ENCODE data around the gene USP20. TPM values are rescaled to one million over a fixed set of nuclear protein-coding genes. Genes with fewer than 3 reads are reported as not detected.
A peak's percentile ranks its signal among the peaks of the same experiment; 100 is the strongest.

Gene USP20
- total RNA-seq, 4 donors from 2014 or later, result 23.9 to 61.8 (median 52.0) TPM

- Histone ChIP-seq H3K36me3 (peaks cover 7 to 10% of the 10 kb centered on the region in 2 donors), H3K27me3 (no peaks in the 10 kb centered on the region), H3K4me1 (peaks cover 19 to 45% of the 10 kb centered on the region in 2 donors), H3K4me3 (replicated peaks in 1 of 3) (peak overlapping the region in 2 of 3 donors; percentile 83 to 97), H3K27ac (peak overlapping the region in 2 of 3 donors; percentile 81 to 86), H3K9me3 (no peaks in the 10 kb centered on the region)
- no peak for DNase-seq
- intact Hi-C loops (cut with DNase I), result no loop called here
- 37 to 41% methylated on average over 14 to 16 of the region's 16 CpGs for WGBS, 2 donors
- TF ChIP-seq CTCF (IDR thresholded peaks at IDR 0.05) (no peak), POLR2A (IDR thresholded peaks at IDR 0.05) (no peak)
Measured at GRCh38 chr9:129836311-129837007, 1.2 kb downstream of the USP20 start.

- peaks cover 19 to 43% of the 10 kb centered on the region in 2 donors for H3K4me1 ChIP-seq
- peak overlapping the region in 1 of 3 donors; percentile 21 for H3K27ac ChIP-seq
- no peak overlapping the region for H3K4me3 ChIP-seq (replicated peaks in 1 of 3)
- intact Hi-C loops (cut with DNase I), result no loop called here
- H3K9me3 ChIP-seq, result no peaks in the 10 kb centered on the region
- TF ChIP-seq CTCF (IDR thresholded peaks at IDR 0.05), result no peak
- TF ChIP-seq POLR2A (IDR thresholded peaks at IDR 0.05), result no peak
- 79 to 80% methylated on average over 12 of the region's 12 CpGs for WGBS, 2 donors
- H3K36me3 ChIP-seq, result no peaks in the 10 kb centered on the region
- no peaks in the 10 kb centered on the region for H3K27me3 ChIP-seq
- no peak for DNase-seq
Measured at GRCh38 chr9:129838707-129839259, 3.5 kb downstream of the USP20 start.

GRCh38 chr9:129839324-129840023 lies 4.2 kb downstream of the USP20 start:
- 67 to 72% methylated on average over 10 of the region's 10 CpGs for WGBS, 2 donors
- H3K4me1 ChIP-seq, result peaks cover 18 to 36% of the 10 kb centered on the region in 2 donors
- no peak for DNase-seq
- H3K36me3 ChIP-seq, result no peaks in the 10 kb centered on the region
- H3K9me3 ChIP-seq, result no peaks in the 10 kb centered on the region
- H3K27me3 ChIP-seq, result no peaks in the 10 kb centered on the region
- H3K27ac ChIP-seq, result peak overlapping the region in 1 of 3 donors; percentile 21
- H3K4me3 ChIP-seq (replicated peaks in 1 of 3), result no peak overlapping the region
- TF ChIP-seq CTCF (IDR thresholded peaks at IDR 0.05), result no peak
- no peak for TF ChIP-seq POLR2A (IDR thresholded peaks at IDR 0.05)
- intact Hi-C loops (cut with DNase I), result no loop called here

- Histone ChIP-seq H3K27ac (peak overlapping the region in 1 of 3 donors; percentile 21), H3K4me1 (peaks cover 23 to 40% of the 10 kb centered on the region in 2 donors), H3K4me3 (replicated peaks in 1 of 3) (no peak overlapping the region), H3K9me3 (no peaks in the 10 kb centered on the region), H3K36me3 (no peaks in the 10 kb centered on the region), H3K27me3 (no peaks in the 10 kb centered on the region)
- intact Hi-C loops (cut with DNase I), result no loop called here
- 62 to 90% methylated on average over 3 to 8 of the region's 8 CpGs for WGBS, 2 donors
- TF ChIP-seq CTCF (IDR thresholded peaks at IDR 0.05), result no peak
- no peak for DNase-seq
Measured at GRCh38 chr9:129840034-129840433, 4.8 kb downstream of the USP20 start.

GRCh38 chr9:129841071-129841470 lies 5.8 kb downstream of the USP20 start:
- intact Hi-C loops (cut with DNase I), result no loop called here
- 83 to 85% methylated on average over 4 of the region's 4 CpGs for WGBS, 2 donors
- peaks cover 27 to 47% of the 10 kb centered on the region in 2 donors for H3K4me1 ChIP-seq
- no peaks in the 10 kb centered on the region for H3K27me3 ChIP-seq
- DNase-seq, result no peak
- no peak overlapping the region for H3K27ac ChIP-seq
- no peak overlapping the region for H3K4me3 ChIP-seq (replicated peaks in 1 of 3)
- TF ChIP-seq POLR2A (IDR thresholded peaks at IDR 0.05) (no peak), CTCF (IDR thresholded peaks at IDR 0.05) (no peak)
- no peaks in the 10 kb centered on the region for H3K9me3 ChIP-seq
- H3K36me3 ChIP-seq, result no peaks in the 10 kb centered on the region

Data from thyroid gland (tissue), 4 donors.